GM19372 (cell line): ENCODE measurements around the gene ADARB1.

Experiments used
- ATAC-seq: cut with Tn5 transposase; IDR thresholded peaks from one replicate; pipeline ENCODE4 v1.9.1; 2021; ENCODE audit warnings: mild to moderate bottlenecking, low read depth, moderate library complexity; ENCODE audit not compliant: unreplicated experiment

ADARB1 gene

GRCh38 chr21:45054227-45054926 is 20.0 kb upstream of the ADARB1 start:
- ATAC-seq: no peak

DNA sequence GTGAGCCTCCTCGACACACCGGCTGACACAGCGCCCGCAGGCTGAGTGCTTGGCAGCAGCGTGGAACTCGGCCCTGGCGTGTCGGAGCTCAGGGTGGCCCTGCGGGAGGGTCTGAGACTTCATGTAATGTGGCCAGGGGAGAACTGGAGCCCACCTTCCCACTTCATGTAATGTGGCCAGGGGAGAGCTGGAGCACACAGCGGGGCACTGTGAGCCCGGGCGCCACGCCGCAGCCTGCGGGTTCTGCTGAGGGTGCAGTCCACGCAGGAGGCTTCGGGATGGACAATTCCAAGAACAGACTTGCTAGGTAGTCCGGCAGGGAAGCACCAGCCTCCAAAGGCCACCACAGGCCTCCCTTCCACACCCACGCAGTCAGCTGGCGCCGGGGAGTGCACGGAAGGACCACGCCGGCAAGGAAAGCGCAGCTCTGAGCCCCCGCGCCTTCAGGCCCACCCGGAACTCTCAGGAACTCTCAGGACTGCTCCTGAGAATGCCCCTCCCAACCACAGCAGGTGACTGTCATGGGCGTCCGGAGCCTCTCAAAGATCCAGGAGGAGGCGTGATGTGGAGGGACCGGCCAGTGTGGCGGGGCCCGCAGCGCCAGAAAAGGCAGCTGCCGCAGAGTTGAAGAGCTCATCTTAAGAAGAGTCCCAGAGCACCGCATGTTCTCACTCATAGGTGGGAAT is 19.3 kb upstream of the ADARB1 start:
- no peak for ATAC-seq

DNA sequence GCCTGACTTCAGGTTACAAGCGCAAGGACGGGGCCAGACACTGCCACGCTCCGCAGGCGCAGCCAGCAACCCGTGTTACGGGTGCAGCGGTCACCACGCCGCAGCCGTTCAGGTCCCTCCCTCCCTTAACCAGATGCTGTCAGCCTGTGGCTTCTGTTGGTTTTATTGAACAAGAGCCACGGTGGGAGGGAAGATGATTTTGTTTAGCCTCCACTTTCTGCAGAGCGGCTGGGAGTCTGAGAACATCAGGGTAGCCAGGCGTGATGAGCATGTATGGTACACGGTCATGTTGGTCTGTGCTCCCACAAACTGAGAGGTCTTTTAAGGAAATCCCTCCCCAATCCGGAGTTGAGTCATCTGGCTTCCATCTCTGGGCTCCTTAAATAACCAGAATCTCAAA is 18.5 kb upstream of the ADARB1 start:
- no peak for ATAC-seq

DNA sequence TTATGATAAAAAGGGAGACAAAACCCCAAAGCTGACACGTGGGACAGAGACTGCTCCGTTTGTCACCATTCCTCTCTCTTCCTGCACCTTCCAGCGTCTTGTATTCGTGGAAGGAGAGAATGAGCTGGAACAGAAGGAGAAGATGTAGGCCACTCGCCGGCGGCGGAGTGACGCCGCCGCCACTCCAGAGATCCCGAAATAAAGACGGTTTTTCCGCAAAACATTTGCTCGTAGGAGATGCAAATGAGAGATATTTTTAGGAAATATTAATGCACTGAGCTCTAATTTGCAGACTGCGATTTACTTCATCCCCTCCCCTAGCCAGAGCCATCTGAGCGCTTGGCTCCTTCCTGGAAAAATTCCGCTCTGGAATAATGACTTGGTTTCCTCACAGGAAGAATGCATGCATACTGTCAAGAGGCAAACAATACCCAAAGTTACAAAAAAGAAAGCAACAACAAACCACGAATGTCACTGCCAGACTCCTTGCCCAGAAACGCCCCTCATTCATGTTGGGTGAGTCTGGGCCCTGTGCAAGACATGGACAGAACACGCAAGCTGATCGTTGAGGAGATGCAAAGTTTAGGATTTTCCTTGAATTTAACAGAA is 18.0 kb upstream of the ADARB1 start:
- ATAC-seq: no peak

- ATAC-seq: no peak
These were observed 17.3 kb upstream of the ADARB1 start for GRCh38 chr21:45056917-45057560.

GRCh38 chr21:45057886-45058285 is 16.5 kb upstream of the ADARB1 start:
- no peak for ATAC-seq

DNA sequence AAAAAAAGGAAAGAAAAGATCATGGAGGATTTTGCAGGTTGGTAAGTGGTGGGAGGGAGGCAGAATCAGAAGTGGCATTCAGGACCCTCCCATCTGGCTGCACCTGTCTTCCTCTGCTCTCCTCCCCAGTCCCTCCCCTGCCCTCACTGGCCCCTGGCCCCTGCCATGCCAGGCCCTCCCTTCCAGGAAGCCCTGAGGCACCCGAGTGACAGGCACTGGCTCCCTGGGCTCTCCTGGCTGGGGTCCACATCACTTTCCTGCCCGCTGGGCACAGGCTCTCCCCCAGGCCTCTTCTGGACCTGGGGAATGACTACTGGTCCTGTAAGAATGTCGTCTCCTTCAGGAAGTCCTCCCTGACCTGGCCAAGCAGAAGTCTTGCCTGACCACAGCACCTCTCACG is 15.3 kb upstream of the ADARB1 start:
- ATAC-seq: no peak

DNA sequence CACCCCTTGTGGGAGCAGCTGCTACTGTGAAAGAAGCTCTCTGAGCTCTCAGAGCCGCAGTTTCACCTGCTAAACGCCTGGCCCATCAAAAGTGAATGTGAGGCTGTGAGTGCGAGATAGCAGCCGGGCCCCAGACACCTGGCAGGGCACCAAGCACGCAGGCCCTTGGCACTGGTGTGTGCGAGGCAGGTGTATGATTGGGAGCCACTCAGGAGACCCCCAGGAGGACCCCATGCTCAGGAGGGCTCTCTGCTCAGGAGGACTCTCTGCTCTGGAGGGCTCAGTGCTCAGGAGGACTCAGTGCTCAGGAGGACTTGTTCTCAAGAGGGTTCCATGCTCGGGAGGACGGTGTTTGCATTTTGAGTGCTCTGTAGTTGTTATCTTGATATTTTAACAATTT is 14.3 kb upstream of the ADARB1 start:
- no peak for ATAC-seq

DNA sequence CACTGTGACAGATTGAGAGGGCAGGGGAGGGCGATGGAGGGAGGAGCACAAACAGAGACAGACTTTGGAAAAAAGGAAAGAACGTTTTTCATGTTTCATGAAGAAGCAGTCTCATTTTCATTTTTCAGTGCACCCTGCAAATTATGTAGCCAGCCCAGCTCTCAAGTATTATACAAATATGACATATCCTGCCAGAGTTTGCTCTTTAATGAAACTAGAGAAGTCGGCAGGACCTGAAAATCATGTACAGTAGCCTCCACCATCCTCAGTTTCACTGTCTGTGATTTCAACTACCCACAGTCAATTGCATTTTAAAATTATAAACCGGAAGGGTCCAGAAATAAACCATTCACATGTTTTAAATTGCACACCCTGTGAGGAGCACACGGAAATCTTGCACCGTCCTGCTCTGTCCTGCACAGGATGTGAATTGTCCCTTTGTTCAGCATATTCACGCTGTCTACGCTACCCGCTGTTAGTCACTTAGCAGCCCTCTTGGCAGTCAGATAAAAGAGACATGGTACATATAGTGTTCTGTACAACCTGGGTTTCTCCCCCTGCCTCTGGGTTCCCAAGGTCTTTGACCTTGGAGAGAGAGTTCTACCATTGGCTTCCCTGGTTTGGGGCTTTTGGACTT is 13.6 kb upstream of the ADARB1 start:
- ATAC-seq: no peak

DNA sequence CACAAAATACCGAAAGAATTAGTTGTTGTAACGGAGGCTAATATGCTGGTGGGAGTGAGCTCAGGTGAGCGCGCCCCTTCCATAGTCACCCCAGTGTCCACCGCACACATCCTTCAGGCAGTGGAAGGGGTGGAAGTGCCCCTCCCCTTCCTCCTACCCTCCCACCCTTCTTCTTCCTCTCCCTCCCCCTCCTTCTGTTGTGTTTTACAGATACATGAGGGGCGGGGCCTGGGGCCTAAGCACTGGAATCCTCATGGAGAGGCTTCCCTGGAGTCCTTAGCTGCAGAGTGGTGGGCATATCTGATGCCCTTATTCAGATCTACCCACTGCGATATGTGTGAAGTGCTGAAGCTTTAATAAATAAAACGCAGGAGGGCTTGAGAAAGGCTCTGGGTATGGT is 10.3 kb upstream of the ADARB1 start:
- ATAC-seq: no peak

- ATAC-seq: no peak
These were observed 9.6 kb upstream of the ADARB1 start for GRCh38 chr21:45064618-45065399.

- no peak for ATAC-seq
These were observed 6.7 kb upstream of the ADARB1 start for GRCh38 chr21:45067462-45068285.

- ATAC-seq: no peak
These were observed 5.3 kb upstream of the ADARB1 start for GRCh38 chr21:45069085-45069484.

DNA sequence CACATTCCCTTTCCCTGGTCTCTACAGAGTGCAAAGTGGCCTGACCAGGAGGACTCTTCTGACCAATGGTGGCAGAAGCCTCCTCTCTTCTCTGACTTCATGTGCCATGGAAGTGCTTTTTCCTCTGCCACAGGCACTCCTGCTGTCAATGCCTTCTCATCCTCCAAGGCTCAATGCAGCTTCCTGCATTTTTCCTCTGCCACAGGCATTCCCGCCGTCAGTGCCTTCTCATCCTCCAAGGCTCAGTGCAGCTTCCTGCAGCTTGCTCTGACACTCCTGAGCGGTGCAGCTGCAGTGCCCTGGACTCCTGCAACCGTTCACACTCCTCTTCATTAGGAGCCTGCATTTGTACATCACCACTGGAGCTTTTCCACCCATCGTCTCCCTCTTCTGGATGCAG is 4.7 kb upstream of the ADARB1 start:
- ATAC-seq: no peak

- ATAC-seq: no peak
These were observed 3.1 kb upstream of the ADARB1 start for GRCh38 chr21:45071078-45071873.

- no peak for ATAC-seq
These were observed 2.3 kb upstream of the ADARB1 start for GRCh38 chr21:45071874-45072737.

- no peak for ATAC-seq
These were observed 1.6 kb upstream of the ADARB1 start for GRCh38 chr21:45072738-45073300.
